A549 (cell line): ENCODE measurements around the gene TEX36. TPM values are rescaled to one million over a fixed set of nuclear protein-coding genes. Genes with fewer than 3 reads are reported as not detected.
A peak's percentile ranks its signal among the peaks of the same experiment; 100 is the strongest.

Experiments
- ATAC-seq, 2 experiments: fragments of 200-7000 bp in 1 of 2; fragments of >200 bp in 1 of 2; cut with Nextera tagmentation in 1 of 2; cut with Tn5 transposase in 1 of 2; 3 replicates each; pipeline versions ENCODE4 v1.8.0 to v1.9.1; 2018 to 2020; ENCODE audit warnings: mild to moderate bottlenecking in 1 of 2, moderate library complexity in 1 of 2
- CTCF ChIA-PET: fragments of 300-600 bp; sonication (Branson Sonifier 250); formaldehyde crosslinking; extraction: SDS; loops from one replicate; lab custom pipeline; 2021; ENCODE audit warnings: antibody characterized with exemption, inconsistent platforms; lab: Yijun Ruan, JAX
- POLR2A ChIA-PET: fragments of 350-600 bp; formaldehyde crosslinking; extraction: SDS; loops from one replicate; lab custom pipeline; 2021; ENCODE audit warnings: antibody characterized with exemption, inconsistent platforms; lab: Yijun Ruan, JAX
- DNase-seq, 2 experiments: peaks; one replicate each; pipeline versions ENCODE4 v3.0.0 to v3.0.0-alpha.2; 2011 to 2016; ENCODE audit warnings: low read depth in 1 of 2, low spot score in 1 of 2
- FAIRE-seq: peaks from 2 replicates; lab custom pipeline; 2011; peaks lifted over from hg19 to GRCh38; lab: Jason Lieb, UNC
- H3K27ac ChIP-seq, 2 experiments: fragments of >200 bp; sonication (Bioruptor Twin); formaldehyde crosslinking; 3 replicates each; pipeline ENCODE4 v1.5.1; 2016 to 2017
- H3K4me1 ChIP-seq: fragments of >200 bp; sonication (Bioruptor Twin); formaldehyde crosslinking; 3 replicates; pipeline ENCODE4 v1.6.1; 2016
- H3K4me2 ChIP-seq: fragments of >200 bp; sonication (Bioruptor Twin); formaldehyde crosslinking; 3 replicates; pipeline ENCODE4 v1.6.1; 2016
- H3K4me3 ChIP-seq: fragments of >200 bp; sonication (Bioruptor Twin); formaldehyde crosslinking; 3 replicates; pipeline ENCODE4 v1.5.1; 2016
- H3K9me3 ChIP-seq: fragments of >200 bp; sonication (Bioruptor Twin); formaldehyde crosslinking; 3 replicates; pipeline ENCODE4 v1.6.1; 2016
- ATOH8 ChIP-seq: fragments of 250-450 bp; sonication (Bioruptor Pico); IDR thresholded peaks from 2 replicates; pipeline ENCODE4 v1.5.0; 2020; ENCODE audit warnings: low read depth, mild to moderate bottlenecking, moderate library complexity
- CBX2 ChIP-seq: fragments of 200-600 bp; sonication (generic); IDR thresholded peaks from 2 replicates; pipeline ENCODE4 v1.6.1; 2016; ENCODE audit warnings: low read depth, mild to moderate bottlenecking, borderline replicate concordance
- CHD2 ChIP-seq: fragments of 150-350 bp; IDR thresholded peaks from 2 replicates; pipeline ENCODE4 v1.6.1; 2014; ENCODE audit warnings: low read length; ENCODE audit not compliant: partially characterized antibody
- CHD4 ChIP-seq: fragments of 200-600 bp; sonication (generic); IDR thresholded peaks from 2 replicates; pipeline ENCODE4 v1.6.1; 2016; ENCODE audit warnings: antibody characterized with exemption, mild to moderate bottlenecking, borderline replicate concordance
- EHF ChIP-seq: fragments of 250-450 bp; sonication (Bioruptor Pico); IDR thresholded peaks from 2 replicates; pipeline ENCODE4 v1.5.0; 2020; ENCODE audit warnings: mild to moderate bottlenecking
- EHMT2 ChIP-seq: fragments of 200-600 bp; sonication (generic); IDR thresholded peaks from 2 replicates; pipeline ENCODE4 v1.6.1; 2016; ENCODE audit warnings: antibody characterized with exemption, low read depth, mild to moderate bottlenecking, moderate library complexity
- ELK1 ChIP-seq: fragments of 150-350 bp; IDR thresholded peaks from 2 replicates; pipeline ENCODE4 v1.6.1; 2014; ENCODE audit warnings: low read depth, mild to moderate bottlenecking, low read length
- FOSB ChIP-seq: fragments of 250-450 bp; sonication (Bioruptor Pico); IDR thresholded peaks from 2 replicates; pipeline ENCODE4 v1.5.0; 2020; ENCODE audit warnings: mild to moderate bottlenecking, moderate library complexity
- KDM1A ChIP-seq: fragments of 200-600 bp; sonication (generic); IDR thresholded peaks from 2 replicates; pipeline ENCODE4 v1.6.1; 2016; ENCODE audit warnings: low read depth, mild to moderate bottlenecking
- MAFK ChIP-seq: fragments of 450-650 bp; IDR thresholded peaks from 2 replicates; pipeline ENCODE4 v1.6.1; 2014; ENCODE audit not compliant: partially characterized antibody
- NR3C1 ChIP-seq: fragments of >200 bp; sonication (Bioruptor Twin); formaldehyde crosslinking; IDR thresholded peaks from 3 replicates; pipeline ENCODE4 v1.6.1; 2017
- PHF8 ChIP-seq: fragments of 200-600 bp; sonication (generic); IDR thresholded peaks from 2 replicates; pipeline ENCODE4 v1.6.1; 2016; ENCODE audit warnings: low read depth, mild to moderate bottlenecking, antibody characterized with exemption, moderate library complexity, borderline replicate concordance
- POLR2A ChIP-seq: IDR thresholded peaks from 2 replicates; pipeline ENCODE4 v1.6.1; 2012; ENCODE audit warnings: mild to moderate bottlenecking, low read length
- RAD21 ChIP-seq, 2 experiments: fragments of >200 bp in 1 of 2; sonication (Bioruptor Twin) in 1 of 2; formaldehyde crosslinking in 1 of 2; IDR thresholded peaks in 1 of 2; conservative IDR thresholded peaks in 1 of 2; 2 replicates in 1 of 2; 3 replicates in 1 of 2; pipeline ENCODE4 v1.6.1; 2012 to 2018; ENCODE audit warnings: inconsistent platforms in 1 of 2
- SREBF2 ChIP-seq: fragments of 450-650 bp; IDR thresholded peaks from 2 replicates; pipeline ENCODE4 v1.6.1; 2014; ENCODE audit warnings: mild to moderate bottlenecking, moderate library complexity
- TP53 ChIP-seq: fragments of 250-450 bp; sonication (Bioruptor Pico); IDR thresholded peaks from 2 replicates; pipeline ENCODE4 v1.5.0; 2021; ENCODE audit warnings: mild to moderate bottlenecking, moderate library complexity
- ZNF302 ChIP-seq: fragments of 250-450 bp; sonication (Bioruptor Pico); IDR thresholded peaks from 2 replicates; pipeline ENCODE4 v1.9.0; 2021; ENCODE audit warnings: inconsistent platforms, mild to moderate bottlenecking, moderate library complexity
- WGBS: methylation state at CpG from one replicate; pipeline ENCODE4 v1.1.6; 2017; ENCODE audit errors: missing lambda C conversion rate; 5-methylcytosine and 5-hydroxymethylcytosine counted together
- polyA plus RNA-seq, 4 experiments: library from polyadenylated mRNA; depleted of rRNA in 3 of 4; stranded (reverse); fragments of >200 nt; fragmentation: RNase III in 1 of 4; extraction: RNeasy Plus Mini Kit Qiagen cat#74134 plus additional on column Dnase treatment in 1 of 4; gene quantifications; 2 replicates in 3 of 4; 3 replicates in 1 of 4; pipeline ENCODE4 v1.2.3, GENCODE V29; 2011 to 2017

The TEX36 gene
- polyA plus RNA-seq, 2 of the 4 experiments (the other 2 are of a cell fraction), result not detected

GRCh38 chr10:125709553-125710474 is 26.9 kb upstream of the TEX36 start:
- Histone ChIP-seq H3K4me3 (no peak overlapping the region), H3K4me1 (peaks cover 27% of the 10 kb centered on the region), H3K9me3 (0 out of 3 replicates have a peak, but pooled peaks cover 5% of the 10 kb centered on the region), H3K27ac (no peak overlapping the region), H3K4me2 (no peak overlapping the region)
- DNase-seq (no peak), FAIRE-seq (no peak), ATAC-seq (no peak)
- 83% methylated on average over 12 of the region's 12 CpGs for WGBS
- ChIA-PET CTCF (no interaction called here), POLR2A (no interaction called here)
- TF ChIP-seq ELK1, result no peak
- peak; percentile 79 for TF ChIP-seq MAFK

GRCh38 chr10:125708971-125709503 is 26.1 kb upstream of the TEX36 start:
- Histone ChIP-seq H3K9me3 (0 out of 3 replicates have a peak, but pooled peaks cover 2% of the 10 kb centered on the region), H3K4me2 (peak overlapping the region; percentile 74; the same call in 1 of the 3 replicates), H3K27ac (peak overlapping the region in 1 of 2 experiments; percentile 76; a peak in 3 of 6 replicates), H3K4me1 (peaks cover 27% of the 10 kb centered on the region), H3K4me3 (no peak overlapping the region)
- POLR2A ChIA-PET, result interaction anchor here (2.3 kb wide), 1 partner anchor 10 kb away, joined by 20 read pairs; the partner anchor contains the start of gene EDRF1
- DNase-seq, result no peak
- peak; percentile 61 for FAIRE-seq
- no peak for TF ChIP-seq ELK1
- no peak for TF ChIP-seq FOSB (CRISPR knock-in tag)
- TF ChIP-seq CHD2, result no peak
- no peak for TF ChIP-seq CHD4
- TF ChIP-seq ZNF302 (CRISPR knock-in tag), result no peak
- TF ChIP-seq POLR2A, result no peak
- no peak for TF ChIP-seq ATOH8 (CRISPR knock-in tag)
- TF ChIP-seq RAD21 (conservative IDR thresholded peaks at IDR 0.05 in 1 of 2, IDR thresholded peaks at IDR 0.05 in 1 of 2), result no peak
- TF ChIP-seq SREBF2, result no peak
- no peak for TF ChIP-seq TP53 (CRISPR knock-in tag)
- no peak for TF ChIP-seq EHMT2
- no peak for TF ChIP-seq PHF8
- TF ChIP-seq KDM1A, result no peak
- no peak for TF ChIP-seq EHF (CRISPR knock-in tag)
- no peak for TF ChIP-seq NR3C1
- no peak for TF ChIP-seq CBX2
- ATAC-seq, result no peak
- 70% methylated on average over 5 of the region's 5 CpGs for WGBS
- CTCF ChIA-PET, result interaction anchor here (0.5 to 1.4 kb wide), 2 partner anchors 17 to 23 kb away, joined by 3 to 4 read pairs; no protein-coding TSS in a partner anchor
